Activated CD4-positive, alpha-beta T cell treated with anti-CD3 and anti-CD28 coated beads, Interleukin-2, Interleukin-6, amounts not matched to agents 100 ng/mL and 50 ng/mL, durations not matched to agents 16 hours and 8 hours (primary cell): ENCODE measurements around the gene NTRK3.
"Not testable (repeated sequence)": the region's sequence is repeated elsewhere in the genome, so short reads cannot be mapped to it uniquely, and the experiment has no call there.

ENCODE experiments used
- DNase-seq: peaks from one replicate; pipeline ENCODE4 v3.0.0-alpha.2; 2020

Gene NTRK3

DNA sequence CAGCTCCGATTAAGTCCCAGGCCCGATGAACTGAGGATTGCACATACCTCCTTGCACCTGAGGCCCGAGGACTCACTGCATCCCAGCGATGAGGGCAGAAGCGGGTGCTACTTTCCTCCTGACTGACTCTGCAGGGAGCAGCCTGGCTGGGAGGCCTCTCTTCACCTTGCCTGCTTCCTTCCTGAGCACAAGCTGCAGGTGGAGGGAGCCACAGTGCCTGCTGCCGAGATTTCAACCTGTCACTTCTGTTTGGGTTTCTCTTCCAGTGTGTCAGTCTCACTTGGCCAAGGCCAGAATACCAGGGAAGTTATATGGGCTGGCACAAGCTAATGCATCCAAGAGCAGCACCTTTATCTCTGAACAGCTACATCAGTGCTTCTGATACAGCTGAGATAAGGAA lies 185.4 kb downstream of the NTRK3 start:
- no peak for DNase-seq

DNA sequence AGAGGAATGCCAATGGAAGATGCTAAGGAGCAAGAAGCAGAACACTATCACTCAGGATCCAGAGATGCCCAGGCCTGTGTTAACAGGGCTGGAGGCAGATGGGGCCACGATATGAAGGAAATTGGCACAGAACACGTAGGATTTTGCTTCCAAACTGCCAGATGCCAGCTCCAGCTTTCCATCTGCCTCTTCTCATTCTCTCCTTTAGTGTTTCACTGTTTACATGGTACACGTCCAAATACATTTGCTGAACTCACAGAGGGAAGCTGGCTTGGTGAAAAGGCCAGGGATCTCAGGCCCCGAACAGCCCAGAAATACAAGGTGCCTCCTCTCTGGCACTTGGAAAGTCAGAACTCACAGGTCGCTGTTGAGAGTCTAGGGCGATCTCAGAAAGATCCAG lies 187.0 kb downstream of the NTRK3 start:
- no peak for DNase-seq

DNA sequence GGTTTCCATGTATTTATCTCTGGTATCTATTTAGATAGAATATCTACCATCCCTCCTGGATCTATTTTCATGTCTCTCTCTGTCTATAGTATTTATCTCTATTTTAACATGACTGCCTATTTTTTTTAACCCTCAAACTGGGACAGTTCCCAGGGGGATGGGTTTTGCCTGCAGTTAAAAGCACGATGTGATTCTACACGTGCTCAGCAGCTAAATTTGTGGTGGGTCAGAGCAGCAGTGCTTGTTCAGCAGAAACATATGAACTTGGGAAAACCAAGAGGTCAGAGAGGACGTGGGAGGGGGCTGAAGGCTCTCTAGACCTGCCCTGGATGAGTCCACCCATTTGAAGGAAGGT lies 189.2 kb downstream of the NTRK3 start:
- no peak for DNase-seq

- DNase-seq = no peak
Observed at GRCh38 chr15:88066636-88067330, 189.8 kb downstream of the NTRK3 start.

GRCh38 chr15:88061452-88061851 lies 195.1 kb downstream of the NTRK3 start:
- no peak for DNase-seq

DNA sequence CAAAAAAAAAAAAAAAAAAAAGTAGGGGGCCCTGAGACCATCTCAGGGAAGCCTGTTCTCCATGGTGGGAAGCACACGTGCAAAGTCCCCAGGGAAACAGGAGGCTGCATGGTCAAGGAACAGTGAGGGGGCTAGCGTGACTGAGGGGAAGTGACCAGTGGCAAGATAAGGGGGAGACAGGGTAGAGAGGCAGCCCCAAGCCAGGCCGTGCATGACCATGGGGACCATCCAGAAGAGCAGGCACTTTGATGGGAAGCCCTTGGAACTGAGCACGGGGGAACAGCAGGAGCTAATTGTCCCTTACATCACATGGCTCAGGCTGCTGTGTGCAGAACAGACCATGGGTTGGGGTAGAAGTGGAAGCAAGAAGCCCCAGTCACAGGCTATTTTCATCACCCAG lies 196.2 kb downstream of the NTRK3 start:
- no peak for DNase-seq

DNA sequence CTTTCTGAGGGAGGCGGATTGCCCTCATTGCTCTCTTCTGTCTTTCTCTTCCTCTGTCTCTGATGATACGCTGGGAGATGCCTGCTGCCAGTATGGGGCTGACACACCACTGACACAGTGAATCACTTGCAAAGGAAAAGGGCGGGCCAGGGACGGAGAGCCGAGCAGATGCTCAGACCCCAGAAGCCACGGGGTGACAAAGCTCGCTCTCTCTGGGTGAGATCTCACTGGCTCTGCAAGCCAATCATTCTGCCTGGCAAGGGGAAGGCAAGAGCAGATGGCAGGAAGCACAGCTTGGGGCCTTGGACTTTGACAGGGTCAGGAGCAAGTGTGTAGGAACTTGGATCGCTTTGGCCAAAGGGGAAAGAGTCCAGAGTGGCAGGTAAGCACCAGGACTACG lies 198.7 kb downstream of the NTRK3 start:
- no peak for DNase-seq

DNA sequence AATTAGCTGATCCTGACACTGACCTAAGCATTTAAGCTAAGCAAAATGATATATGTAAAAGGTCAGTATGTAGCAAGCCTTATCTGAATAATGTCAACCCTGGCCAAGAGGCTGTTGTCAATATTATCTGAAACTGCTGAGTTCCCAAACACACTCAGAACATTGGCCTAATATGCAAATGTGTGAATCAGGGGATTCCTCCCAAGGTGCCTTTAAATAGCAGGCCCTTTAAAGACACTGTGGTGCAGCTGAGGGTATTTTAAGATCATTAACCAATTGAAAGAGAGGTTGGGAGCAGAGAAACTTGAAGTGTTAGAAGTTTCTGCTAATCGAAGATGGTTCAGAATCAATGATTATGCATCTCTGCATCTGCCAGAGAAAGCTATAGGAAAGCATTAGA lies 207.0 kb downstream of the NTRK3 start:
- no peak for DNase-seq

GRCh38 chr15:88048755-88049154 lies 207.8 kb downstream of the NTRK3 start:
- no peak for DNase-seq

DNA sequence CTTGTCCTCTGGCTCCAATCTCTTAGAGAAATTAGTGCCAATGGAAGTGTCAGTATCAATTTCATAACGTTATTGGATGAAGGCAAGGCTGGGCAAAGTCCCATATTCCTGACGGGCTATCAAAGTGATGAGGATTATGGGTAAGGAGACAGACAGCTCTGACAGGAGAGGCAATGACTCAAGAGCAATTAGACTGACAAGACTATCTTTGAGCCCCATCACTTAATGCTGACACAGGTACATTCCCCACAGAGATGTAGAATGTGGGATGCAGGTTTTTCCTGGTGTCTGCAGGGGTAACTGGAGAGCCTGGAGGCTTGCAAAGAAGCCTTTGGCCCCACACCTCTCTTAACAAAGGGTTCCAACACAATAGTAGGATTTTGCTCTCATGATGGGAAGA lies 208.3 kb downstream of the NTRK3 start:
- DNase-seq = no peak

GRCh38 chr15:88046576-88047129 lies 209.9 kb downstream of the NTRK3 start:
- no peak for DNase-seq

GRCh38 chr15:88043396-88043795 lies 213.1 kb downstream of the NTRK3 start:
- DNase-seq = no peak

GRCh38 chr15:88042047-88042446 lies 214.5 kb downstream of the NTRK3 start:
- no peak for DNase-seq

DNA sequence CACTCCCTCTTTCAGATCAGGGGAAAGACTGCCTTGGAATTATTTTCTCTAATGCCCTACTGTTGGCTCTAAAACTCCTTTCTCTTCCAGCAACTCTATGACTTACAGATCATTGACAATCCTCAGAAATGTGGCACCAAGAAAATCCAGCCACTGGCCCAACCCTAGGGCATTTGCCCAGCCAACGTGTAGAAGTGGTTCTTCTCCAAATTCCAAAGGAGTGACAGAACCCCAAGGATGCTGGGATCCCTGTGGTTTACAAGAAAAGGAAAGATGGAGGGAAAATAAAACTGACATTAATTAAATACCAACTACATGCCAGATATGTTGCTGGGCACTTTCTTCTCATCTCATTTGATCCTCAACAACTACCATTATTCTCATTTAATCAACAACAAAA lies 216.0 kb downstream of the NTRK3 start:
- DNase-seq = no peak

DNA sequence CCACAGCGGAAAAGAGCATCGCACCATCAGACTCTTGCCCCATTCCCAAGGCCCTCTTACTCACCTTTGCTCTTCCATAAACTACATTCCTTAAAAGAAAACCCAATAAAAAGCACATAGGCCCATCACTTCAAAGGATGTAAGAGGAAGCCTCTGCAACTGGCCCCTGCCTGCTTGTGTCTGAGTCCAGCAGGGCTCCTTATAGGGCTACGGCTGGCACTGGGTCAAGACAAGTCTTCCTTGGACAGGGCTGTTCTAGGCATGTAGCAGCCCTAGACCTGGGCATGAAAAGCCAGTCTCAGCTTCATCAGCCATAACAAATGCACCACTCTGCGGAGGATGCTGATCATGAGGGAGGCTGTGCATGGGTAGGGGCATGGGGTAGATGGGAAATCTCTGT lies 218.3 kb downstream of the NTRK3 start:
- DNase-seq = no peak

GRCh38 chr15:88036154-88036839 lies 220.2 kb downstream of the NTRK3 start:
- DNase-seq = no peak

DNA sequence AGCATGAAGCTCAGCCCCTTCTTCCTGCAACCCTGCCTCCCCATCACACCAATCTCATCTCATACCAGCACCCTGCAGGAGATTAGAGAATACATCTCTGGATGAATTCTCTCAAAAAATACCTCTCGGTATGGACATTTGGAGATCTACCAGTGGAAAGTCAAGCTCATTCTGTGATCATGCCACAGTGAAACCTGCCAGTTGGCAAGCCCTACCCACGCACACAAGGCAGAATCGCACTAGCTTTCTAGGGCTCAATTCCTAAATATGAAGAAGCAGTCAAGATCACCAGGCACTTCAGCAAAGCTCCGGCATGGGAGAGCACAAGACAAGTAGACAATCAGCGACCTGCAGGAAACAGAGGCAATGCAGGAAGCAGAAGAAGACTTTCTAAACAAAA lies 221.2 kb downstream of the NTRK3 start:
- DNase-seq = no peak

- DNase-seq = not testable (repeated sequence)
Observed at GRCh38 chr15:88033421-88033820, 223.1 kb downstream of the NTRK3 start.

DNA sequence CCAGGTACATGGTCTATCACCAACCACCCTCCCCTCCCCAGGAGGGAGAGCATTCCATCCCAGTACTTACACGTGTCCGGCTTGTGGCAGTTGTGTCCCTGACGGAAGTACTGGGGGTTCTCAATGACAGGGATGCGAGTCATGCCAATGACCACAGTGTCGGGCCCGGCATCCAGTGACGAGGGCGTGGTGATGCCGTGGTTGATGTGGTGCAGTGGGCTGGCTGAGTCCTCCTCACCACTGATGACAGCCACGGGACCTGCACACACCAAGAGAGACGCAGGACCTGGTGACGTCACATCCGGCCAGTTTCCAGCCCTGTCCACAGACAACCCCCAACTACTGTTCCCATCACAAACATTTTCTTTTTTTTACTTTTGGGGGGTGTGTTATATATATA lies 223.8 kb downstream of the NTRK3 start:
- no peak for DNase-seq

DNA sequence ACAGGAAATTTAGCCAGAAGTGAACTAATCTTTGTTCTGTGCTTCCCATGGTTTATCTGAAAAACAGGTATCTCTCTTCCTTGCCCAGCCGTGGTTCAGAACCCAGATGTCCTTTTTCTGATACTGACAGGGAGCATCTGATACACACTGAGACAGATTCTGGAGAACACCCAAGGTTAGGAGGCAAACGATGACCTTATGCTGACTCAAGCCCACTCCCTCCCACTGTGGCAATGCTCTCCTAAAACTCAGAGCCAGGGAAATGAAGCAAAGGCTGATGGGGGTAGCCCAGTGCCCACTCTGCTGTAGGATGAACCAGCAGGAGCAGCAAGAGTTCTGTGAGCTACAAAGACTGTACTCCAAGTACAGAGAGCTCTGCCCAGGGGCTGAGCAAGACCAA lies 225.1 kb downstream of the NTRK3 start:
- no peak for DNase-seq

- DNase-seq = no peak
Observed at GRCh38 chr15:88029696-88030095, 226.8 kb downstream of the NTRK3 start.

GRCh38 chr15:88028024-88028423 lies 228.5 kb downstream of the NTRK3 start:
- no peak for DNase-seq

DNA sequence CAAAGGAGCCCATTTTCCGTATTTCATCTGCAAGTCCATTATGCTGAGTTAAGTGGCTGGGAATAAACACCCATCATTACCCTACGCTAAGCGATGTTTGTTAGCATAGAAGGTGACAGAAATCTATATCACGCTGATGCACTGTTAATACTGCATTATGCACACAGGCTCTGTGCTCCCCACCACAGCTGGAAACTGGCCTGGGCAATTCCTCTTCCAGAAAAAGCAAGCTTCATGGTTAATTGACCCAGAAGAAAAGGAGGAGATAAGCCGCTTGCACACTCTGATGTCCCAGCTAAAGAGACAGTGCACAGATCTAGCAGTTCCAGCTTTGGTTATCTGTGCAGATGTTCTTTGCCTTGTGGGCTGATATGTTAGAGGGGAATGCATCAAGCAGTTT lies 232.6 kb downstream of the NTRK3 start:
- DNase-seq = no peak

DNA sequence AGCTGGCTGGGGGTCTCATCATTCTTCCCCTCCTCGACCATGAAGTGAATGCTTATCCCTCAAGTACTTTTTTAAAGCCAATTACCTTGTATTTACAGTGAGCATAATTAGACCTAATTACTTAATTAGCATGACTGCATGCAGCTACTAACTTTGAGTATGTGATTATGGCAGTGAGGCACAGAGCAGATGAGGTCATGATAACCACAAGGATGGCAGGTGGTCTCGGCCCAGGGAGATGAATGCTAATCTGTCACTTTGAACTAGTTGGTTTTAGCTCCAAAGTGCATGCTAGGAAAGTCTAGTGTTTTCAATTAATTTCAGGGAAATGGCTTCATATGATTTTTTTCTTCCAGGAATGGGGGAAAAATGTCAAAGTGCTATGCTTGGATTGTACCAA lies 233.8 kb downstream of the NTRK3 start:
- no peak for DNase-seq

GRCh38 chr15:88021601-88022000 lies 234.9 kb downstream of the NTRK3 start:
- no peak for DNase-seq
